BJ (cell line): ENCODE results near the gene REEP2. TPM values are rescaled to one million over a fixed set of nuclear protein-coding genes. Genes with fewer than 3 reads are reported as not detected.

Experiments
- CTCF ChIA-PET: fragments of 350-600 bp; formaldehyde crosslinking; extraction: SDS; loops from one replicate; lab custom pipeline; 2021; ENCODE audit warnings: antibody characterized with exemption, inconsistent platforms; lab: Yijun Ruan, JAX
- POLR2A ChIA-PET: fragments of 300-600 bp; sonication (Branson Sonifier 250); formaldehyde crosslinking; extraction: SDS; loops from one replicate; lab custom pipeline; 2021; ENCODE audit warnings: antibody characterized with exemption; lab: Charles Lee
- DNase-seq: peaks from one replicate; pipeline ENCODE4 v3.0.0-alpha.2; 2011; ENCODE audit warnings: low read depth
- H3K27me3 ChIP-seq: 2 replicates; pipeline ENCODE4 v1.6.0; 2011; ENCODE audit warnings: low read length; ENCODE audit not compliant: control insufficient read depth, insufficient read depth
- H3K36me3 ChIP-seq: 2 replicates; pipeline ENCODE4 v1.5.1; 2011; ENCODE audit warnings: low read length; ENCODE audit not compliant: control insufficient read depth, insufficient read depth
- H3K4me3 ChIP-seq: 2 replicates; pipeline ENCODE4 v1.5.1; 2011; ENCODE audit warnings: low read depth, mild to moderate bottlenecking, control low read depth, low read length
- CTCF ChIP-seq: IDR thresholded peaks from 2 replicates; pipeline ENCODE4 v1.5.1; 2011; ENCODE audit warnings: low read depth, mild to moderate bottlenecking, control low read depth, inconsistent platforms, low read length, moderate library complexity; ENCODE audit not compliant: insufficient read depth
- polyA plus RNA-seq: library from polyadenylated mRNA; depleted of rRNA; stranded (reverse); fragments of >200 nt; gene quantifications from 2 replicates; pipeline ENCODE4 v1.2.3, GENCODE V29; 2011; rRNA removed
- small RNA-seq: library from RNA; depleted of rRNA; stranded (forward); fragments of <200 nt; gene quantifications from one replicate; pipeline ENCODE3, GENCODE V24; 2012; ENCODE audit warnings: low replicate concordance, low read depth; ENCODE audit not compliant: insufficient read length

The REEP2 gene
- polyA plus RNA-seq, 1 experiment: 12.0 TPM

DNA sequence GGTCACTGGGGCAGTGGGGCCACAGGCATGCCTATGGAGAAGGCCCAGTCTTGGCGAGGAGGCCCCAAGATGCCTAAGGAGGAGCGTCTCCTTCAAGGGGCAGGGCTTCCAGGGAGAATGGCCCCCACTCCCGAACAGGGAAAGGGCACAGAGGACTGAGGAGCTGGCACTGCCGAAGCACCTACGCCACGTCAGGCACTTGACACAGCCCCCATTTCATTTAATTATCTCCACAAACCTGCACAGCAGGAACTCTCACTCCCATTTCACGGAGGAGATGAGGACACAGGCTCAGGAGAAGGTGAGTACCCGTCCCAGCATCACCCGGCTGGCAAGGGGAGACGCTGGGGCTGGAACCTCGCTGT is 52.4 kb downstream of the REEP2 start:
- POLR2A ChIA-PET: no interaction called here
- H3K36me3 ChIP-seq: no peaks in the 10 kb centered on the region

GRCh38 chr5:138491669-138492559 is 53.1 kb downstream of the REEP2 start:
- Histone ChIP-seq H3K27me3 (no peaks in the 10 kb centered on the region; the same call in 1 of the 2 replicates), H3K36me3 (no peaks in the 10 kb centered on the region), H3K4me3 (peak overlapping the region; percentile 55)
- peak; percentile 61 for DNase-seq
- no peak for TF ChIP-seq CTCF
- ChIA-PET POLR2A (no interaction called here), CTCF (interaction anchor here (0.6 to 4.7 kb wide), 3 partner anchors 12 to 88 kb away, joined by 3 to 41 read pairs (median 12); partner anchors contain the start of gene EGR1)

More for the DNA sequence above, 52.4 kb downstream of the REEP2 start:
- H3K4me3 ChIP-seq: peak overlapping the region; percentile 40
- no peak for DNase-seq
- CTCF ChIA-PET: interaction anchor here (2.2 kb wide), 1 partner anchor 27 kb away, joined by 11 read pairs; the partner anchor contains the start of gene EGR1
- no peak for TF ChIP-seq CTCF
- H3K27me3 ChIP-seq: no peaks in the 10 kb centered on the region; the same call in 1 of the 2 replicates

- DNase-seq: no peak
- ChIA-PET POLR2A (no interaction called here), CTCF (interaction anchor here (0.6 to 4.7 kb wide), 4 partner anchors 11 to 140 kb away, joined by 3 to 41 read pairs (median 8); partner anchors contain the start of genes EGR1 and KDM3B)
- TF ChIP-seq CTCF: no peak
- Histone ChIP-seq H3K27me3 (no peaks in the 10 kb centered on the region; the same call in 1 of the 2 replicates), H3K36me3 (no peaks in the 10 kb centered on the region), H3K4me3 (peak overlapping the region; percentile 55)
These were observed 53.7 kb downstream of the REEP2 start for GRCh38 chr5:138492560-138493045.

- H3K36me3 ChIP-seq: no peaks in the 10 kb centered on the region
- no peaks in the 10 kb centered on the region for H3K27me3 ChIP-seq
- no peak overlapping the region for H3K4me3 ChIP-seq
- DNase-seq: no peak
- TF ChIP-seq CTCF: no peak
- POLR2A ChIA-PET: no interaction called here
- CTCF ChIA-PET: interaction anchor here (1.8 to 4.7 kb wide), 2 partner anchors 8 to 30 kb away, joined by 12 to 41 read pairs; partner anchors contain the start of gene EGR1
These were observed 56.5 kb downstream of the REEP2 start for GRCh38 chr5:138495351-138495750.

Small RNA genes within 50 kb of the gene (small RNA-seq; reads per million reads assigned to genes)
- gene AC113403.1: not detected

Other genes with a start within 250 kb of the REEP2 start
- 20.9 and 38.3 TPM in 2 replicates for gene CDC23, start 225.7 kb upstream of the REEP2 start, polyA plus RNA-seq
- not detected in 2 replicates for gene GFRA3, start 164.4 kb upstream of the REEP2 start, polyA plus RNA-seq
- gene CDC25C, start 107.3 kb upstream of the REEP2 start, polyA plus RNA-seq: 7.8 and 8.7 TPM in 2 replicates
- 30.1 and 31.3 TPM in 2 replicates for gene FAM53C, start 100.8 kb upstream of the REEP2 start, polyA plus RNA-seq
- 20.4 and 21.2 TPM in 2 replicates for gene KDM3B, start 86.4 kb upstream of the REEP2 start, polyA plus RNA-seq
- 4.7 and 5.4 TPM in 2 replicates for gene EGR1, start 26.4 kb downstream of the REEP2 start, polyA plus RNA-seq
- 52.4 and 86.4 TPM in 2 replicates for gene ETF1, start 104.2 kb downstream of the REEP2 start, polyA plus RNA-seq
- gene HSPA9, start 136.3 kb downstream of the REEP2 start, polyA plus RNA-seq: 216 and 245 TPM in 2 replicates